Tibial nerve (tissue), 4 donors: Measurements from ENCODE around the gene ADGRE2.

Experiments used
- EP300 ChIP-seq, 2 donors: sonication (generic); formaldehyde crosslinking; IDR thresholded peaks; one replicate each; pipeline ENCODE4 v1.6.1; 2017; ENCODE audit warnings: antibody characterized with exemption in 2 of 2, mild to moderate bottlenecking in 1 of 2
- POLR2A ChIP-seq, 2 donors: fragments of 450-650 bp; IDR thresholded peaks; one replicate each; pipeline ENCODE4 v1.6.1; 2017; ENCODE audit warnings: antibody characterized with exemption in 2 of 2, mild to moderate bottlenecking in 2 of 2, moderate library complexity in 2 of 2
- TF ChIP-seq, protein P1 (sequence below), 5 experiments: fragments of 200-600 bp in 3 of 5; fragments of 450-650 bp in 2 of 5; sonication (generic) in 3 of 5; IDR thresholded peaks; one replicate each; pipeline ENCODE4 v1.5.1; 2016 to 2019; ENCODE audit warnings: antibody characterized with exemption in 5 of 5, mild to moderate bottlenecking in 3 of 5, moderate library complexity in 2 of 5

DNA sequence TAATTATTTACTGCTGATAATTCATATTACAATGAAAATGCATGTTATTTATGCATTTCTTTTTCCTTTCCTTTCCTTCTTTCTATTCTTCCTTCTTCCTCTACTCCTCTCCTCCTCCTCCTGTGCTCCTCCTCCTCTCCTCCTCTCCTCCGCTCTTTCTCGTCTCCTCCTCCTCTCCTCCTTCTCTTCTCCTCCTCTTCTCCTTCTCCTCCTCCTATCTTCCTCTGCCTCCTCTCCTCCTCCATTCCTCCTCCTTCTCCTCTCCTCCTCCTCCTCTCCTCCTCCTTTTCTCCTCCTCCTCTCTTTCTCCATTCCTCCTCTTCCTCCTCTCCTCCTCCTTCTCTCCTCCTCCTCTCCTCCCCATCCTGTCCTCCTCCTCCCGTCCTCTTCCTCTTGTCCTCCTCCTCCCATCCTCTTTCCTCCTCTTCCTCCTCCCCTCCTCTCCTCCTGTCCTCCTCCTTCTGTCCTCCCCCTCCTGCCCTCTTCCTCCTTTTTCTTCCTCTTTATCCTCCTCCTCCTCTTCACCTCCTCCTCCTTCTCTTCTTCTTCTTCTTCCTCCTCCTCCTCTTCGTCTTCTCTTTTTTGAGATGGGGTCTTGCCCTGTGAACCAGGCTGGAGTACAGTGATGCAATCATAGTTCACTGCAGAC, 14.7 kb downstream of the ADGRE2 start:
- TF ChIP-seq POLR2A (IDR thresholded peaks at IDR 0.05), result no peak
- TF ChIP-seq, protein P1, sequence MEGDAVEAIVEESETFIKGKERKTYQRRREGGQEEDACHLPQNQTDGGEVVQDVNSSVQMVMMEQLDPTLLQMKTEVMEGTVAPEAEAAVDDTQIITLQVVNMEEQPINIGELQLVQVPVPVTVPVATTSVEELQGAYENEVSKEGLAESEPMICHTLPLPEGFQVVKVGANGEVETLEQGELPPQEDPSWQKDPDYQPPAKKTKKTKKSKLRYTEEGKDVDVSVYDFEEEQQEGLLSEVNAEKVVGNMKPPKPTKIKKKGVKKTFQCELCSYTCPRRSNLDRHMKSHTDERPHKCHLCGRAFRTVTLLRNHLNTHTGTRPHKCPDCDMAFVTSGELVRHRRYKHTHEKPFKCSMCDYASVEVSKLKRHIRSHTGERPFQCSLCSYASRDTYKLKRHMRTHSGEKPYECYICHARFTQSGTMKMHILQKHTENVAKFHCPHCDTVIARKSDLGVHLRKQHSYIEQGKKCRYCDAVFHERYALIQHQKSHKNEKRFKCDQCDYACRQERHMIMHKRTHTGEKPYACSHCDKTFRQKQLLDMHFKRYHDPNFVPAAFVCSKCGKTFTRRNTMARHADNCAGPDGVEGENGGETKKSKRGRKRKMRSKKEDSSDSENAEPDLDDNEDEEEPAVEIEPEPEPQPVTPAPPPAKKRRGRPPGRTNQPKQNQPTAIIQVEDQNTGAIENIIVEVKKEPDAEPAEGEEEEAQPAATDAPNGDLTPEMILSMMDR (IDR thresholded peaks at IDR 0.05), result no peak
- no peak for TF ChIP-seq EP300 (IDR thresholded peaks at IDR 0.05)
